BLaER1 treated with 17β-estradiol and CSF1 and Interleukin-3, amounts not matched to agents 10 nM and 100 nM (cell line): ENCODE results near the gene SLC2A1.

Source experiments
- H3K27ac ChIP-seq, 11 experiments: shearing (Covaris generic); formaldehyde crosslinking; 2 replicates each; pipeline ENCODE4 v1.8.1; 2022
- H3K27me3 ChIP-seq, 11 experiments: shearing (Covaris generic); formaldehyde crosslinking; 2 replicates each; pipeline ENCODE4 v1.8.1; 2022
- H3K36me3 ChIP-seq, 11 experiments: shearing (Covaris generic); formaldehyde crosslinking; 2 replicates each; pipeline ENCODE4 v1.8.1; 2022
- H3K4me1 ChIP-seq, 10 experiments: shearing (Covaris generic); formaldehyde crosslinking; 2 replicates each; pipeline ENCODE4 v1.8.1; 2022
- H3K4me2 ChIP-seq, 11 experiments: shearing (Covaris generic); formaldehyde crosslinking; 2 replicates each; pipeline ENCODE4 v1.8.1; 2022
- H3K4me3 ChIP-seq, 10 experiments: shearing (Covaris generic); formaldehyde crosslinking; 2 replicates each; pipeline ENCODE4 v1.8.1; 2022
- H3K9ac ChIP-seq, 11 experiments: shearing (Covaris generic); formaldehyde crosslinking; 2 replicates each; pipeline ENCODE4 v1.8.1; 2022
- H3K9me3 ChIP-seq, 11 experiments: shearing (Covaris generic); formaldehyde crosslinking; replicated peaks in 1 of 11; 2 replicates each; pipeline ENCODE4 v1.8.1; 2022
- H4K20me1 ChIP-seq, 11 experiments: shearing (Covaris generic); formaldehyde crosslinking; 2 replicates each; pipeline ENCODE4 v1.8.1; 2022
- Cebpa-rat ChIP-seq, 11 experiments: shearing (Covaris generic); IDR thresholded peaks; 2 replicates each; pipeline ENCODE4 v1.8.1; 2022

SLC2A1 gene

DNA sequence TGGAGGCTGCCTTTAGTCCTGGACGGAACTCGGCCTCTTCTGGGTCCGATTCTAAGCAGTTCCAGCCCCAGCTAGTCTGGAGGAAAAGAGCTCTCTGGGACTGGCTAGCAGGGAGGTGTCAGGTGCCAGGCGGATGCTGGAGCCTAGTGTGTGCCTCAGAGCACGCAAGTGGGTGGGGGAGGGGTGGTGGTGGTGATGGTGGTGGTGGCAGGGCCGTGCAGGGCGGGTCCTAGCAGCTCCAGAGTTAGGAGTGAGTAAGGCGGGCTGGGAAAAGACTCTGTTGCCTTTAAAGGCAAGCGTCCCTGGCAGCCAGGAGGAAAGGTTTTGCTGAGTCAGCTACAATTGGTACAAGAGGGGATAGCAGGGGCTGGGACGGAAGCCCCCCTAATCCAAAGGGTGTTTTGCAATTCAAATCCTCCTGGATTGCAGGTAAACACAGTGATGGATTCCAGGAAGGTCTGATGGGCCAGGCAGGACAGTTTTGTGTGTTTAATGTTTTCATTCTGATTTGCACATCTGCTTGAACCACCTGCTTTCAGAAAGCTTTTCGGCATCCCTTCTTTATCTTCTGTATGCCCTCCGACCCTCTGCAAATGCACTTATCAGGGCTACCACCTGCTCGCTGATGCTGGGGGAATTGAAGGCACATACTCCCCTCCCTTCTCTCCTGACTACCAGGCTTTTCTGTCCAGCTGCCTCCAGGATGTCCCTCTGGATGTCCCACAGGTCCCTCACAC, 4.1 kb upstream of the SLC2A1 start:
- no peak overlapping the region for H3K9ac ChIP-seq
- no peak overlapping the region for H3K4me3 ChIP-seq
- peaks cover 0 to 8% (median 2%) of the 10 kb centered on the region in 11 experiments; a peak in 12 of 22 replicates for H4K20me1 ChIP-seq
- no peak overlapping the region for H3K4me2 ChIP-seq
- no peaks in the 10 kb centered on the region for H3K36me3 ChIP-seq
- H3K27me3 ChIP-seq: peaks cover 0 to 7% (median 0%) of the 10 kb centered on the region in 11 experiments; a peak in 1 of 22 replicates
- H3K4me1 ChIP-seq: peaks cover 13 to 29% (median 18%) of the 10 kb centered on the region in 10 experiments; a peak in 18 of 20 replicates
- TF ChIP-seq Cebpa-rat (IDR thresholded peaks at IDR 0.05): no peak
- no peaks in the 10 kb centered on the region for H3K9me3 ChIP-seq
- H3K27ac ChIP-seq: no peak overlapping the region

DNA sequence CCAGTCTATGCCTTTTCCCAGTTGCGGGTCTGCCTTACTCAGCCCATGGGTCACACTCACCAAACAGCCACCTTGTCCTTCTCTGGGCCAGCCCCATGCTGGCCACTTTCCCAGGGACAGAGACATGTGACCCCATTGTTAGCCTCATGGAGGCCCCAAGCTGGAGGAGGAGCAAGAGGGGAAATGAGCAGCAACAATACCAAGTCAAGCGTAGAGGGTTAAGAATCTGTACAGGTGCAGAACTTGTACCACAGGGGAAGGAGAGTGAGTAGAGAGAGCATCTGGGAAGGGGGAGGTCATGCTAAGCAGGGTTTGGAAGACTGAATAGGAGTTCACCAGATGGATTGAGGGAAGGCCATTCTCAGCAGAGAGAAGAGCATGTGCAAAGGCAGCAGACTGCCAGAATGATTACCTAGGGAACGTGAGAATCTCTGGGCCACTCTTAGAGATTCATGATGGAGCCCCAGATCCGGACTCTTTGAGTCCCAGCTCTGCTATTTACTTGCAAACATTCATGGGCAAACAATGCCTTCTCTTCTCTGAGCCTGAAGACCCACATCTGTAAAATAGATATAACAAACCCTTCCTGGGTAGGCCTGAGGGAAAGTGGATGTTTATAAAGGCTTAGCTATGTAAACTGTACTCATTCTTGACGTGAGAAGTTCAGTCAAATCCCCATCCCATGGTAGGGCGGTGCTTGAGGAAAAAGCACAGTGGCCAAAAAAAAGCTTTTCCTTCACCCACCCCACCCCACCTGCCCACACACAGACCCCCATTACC, 2.8 kb upstream of the SLC2A1 start:
- no peak for TF ChIP-seq Cebpa-rat (IDR thresholded peaks at IDR 0.05)
- Histone ChIP-seq H3K4me3 (no peak overlapping the region), H3K4me2 (peak overlapping the region in 10 of 11 experiments; percentile 1 to 52 (median 25); a peak in 13 of 22 replicates), H3K9ac (no peak overlapping the region), H3K27ac (no peak overlapping the region), H4K20me1 (peaks cover 0 to 21% (median 15%) of the 10 kb centered on the region in 11 experiments; a peak in 20 of 22 replicates), H3K27me3 (peaks cover 0 to 7% (median 0%) of the 10 kb centered on the region in 11 experiments; a peak in 1 of 22 replicates), H3K4me1 (peaks cover 22 to 38% (median 27%) of the 10 kb centered on the region in 10 experiments), H3K9me3 (no peaks in the 10 kb centered on the region), H3K36me3 (peaks cover 0 to 1% (median 0%) of the 10 kb centered on the region in 11 experiments; a peak in 2 of 22 replicates)

DNA sequence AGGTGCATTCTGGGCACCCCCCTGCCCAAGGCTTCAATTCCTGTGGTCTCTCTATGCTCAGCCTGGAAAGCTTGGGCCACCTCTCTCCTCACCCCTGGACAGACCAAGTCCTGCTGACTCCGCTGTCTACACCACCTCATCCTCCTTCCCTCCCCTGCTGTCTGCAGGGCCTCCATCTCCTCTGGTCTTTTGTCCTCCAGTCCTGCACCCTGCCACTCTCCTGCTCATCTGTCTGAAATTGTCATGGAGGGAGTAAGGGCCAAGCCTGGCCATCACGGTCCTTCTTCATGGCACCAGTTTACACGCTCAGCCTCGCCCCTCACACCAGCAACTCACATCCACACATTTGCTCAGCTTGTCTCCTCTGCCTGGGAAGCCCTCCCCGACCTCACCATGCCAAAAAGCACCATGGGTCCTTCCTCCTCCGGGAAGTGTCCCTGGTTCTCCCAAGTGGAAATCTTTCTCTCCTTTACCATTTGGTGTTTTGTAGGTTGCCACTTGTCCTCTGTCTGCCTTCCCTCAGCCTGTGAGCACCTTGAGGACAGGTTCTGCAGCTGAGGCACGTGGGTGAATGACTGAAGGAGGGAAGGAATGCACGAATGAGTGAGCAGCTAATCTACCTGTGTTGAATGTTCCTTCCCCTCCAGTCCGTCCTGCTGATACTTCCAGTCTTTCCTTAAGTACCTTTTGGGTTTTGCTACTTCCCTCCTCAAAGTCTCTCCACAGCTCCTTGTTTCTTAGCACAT, 2.1 kb upstream of the SLC2A1 start:
- peak overlapping the region in 10 of 11 experiments; percentile 1 to 52 (median 25); a peak in 13 of 22 replicates for H3K4me2 ChIP-seq

DNA sequence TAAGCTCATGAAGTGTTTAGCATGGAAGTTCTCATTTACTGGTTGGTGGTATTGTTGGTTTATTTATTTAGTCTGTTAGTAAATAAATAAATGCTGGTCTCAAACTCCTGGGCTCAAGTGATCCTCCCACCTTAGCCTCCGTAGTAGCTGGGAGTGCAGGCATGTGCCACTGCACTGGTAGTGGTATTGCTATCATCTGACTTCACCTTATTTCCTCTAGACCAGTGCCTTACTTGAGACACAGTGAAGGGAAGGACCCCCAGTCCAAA, 1.4 kb upstream of the SLC2A1 start:
- Histone ChIP-seq H3K9me3 (no peaks in the 10 kb centered on the region), H3K4me1 (peaks cover 36 to 53% (median 42%) of the 10 kb centered on the region in 10 experiments), H3K4me3 (no peak overlapping the region), H3K27me3 (peaks cover 0 to 7% (median 0%) of the 10 kb centered on the region in 11 experiments; a peak in 1 of 22 replicates), H3K36me3 (peaks cover 0 to 16% (median 3%) of the 10 kb centered on the region in 11 experiments; a peak in 7 of 22 replicates), H4K20me1 (peaks cover 13 to 35% (median 30%) of the 10 kb centered on the region in 11 experiments; a peak in 21 of 22 replicates), H3K4me2 (peak overlapping the region in 3 of 11 experiments; percentile 94 to 99 (median 95); a peak in 5 of 22 replicates), H3K9ac (no peak overlapping the region), H3K27ac (no peak overlapping the region)
- TF ChIP-seq Cebpa-rat (IDR thresholded peaks at IDR 0.05): no peak

More for the DNA sequence above, 2.1 kb upstream of the SLC2A1 start:
- Histone ChIP-seq H3K9me3 (no peaks in the 10 kb centered on the region), H3K36me3 (peaks cover 0 to 9% (median 0%) of the 10 kb centered on the region in 11 experiments; a peak in 3 of 22 replicates), H3K9ac (no peak overlapping the region), H3K4me1 (peaks cover 30 to 46% (median 35%) of the 10 kb centered on the region in 10 experiments), H3K4me3 (no peak overlapping the region), H3K27me3 (peaks cover 0 to 7% (median 0%) of the 10 kb centered on the region in 11 experiments; a peak in 1 of 22 replicates), H4K20me1 (peaks cover 6 to 28% (median 23%) of the 10 kb centered on the region in 11 experiments; a peak in 21 of 22 replicates), H3K27ac (no peak overlapping the region)
- TF ChIP-seq Cebpa-rat (IDR thresholded peaks at IDR 0.05): no peak

DNA sequence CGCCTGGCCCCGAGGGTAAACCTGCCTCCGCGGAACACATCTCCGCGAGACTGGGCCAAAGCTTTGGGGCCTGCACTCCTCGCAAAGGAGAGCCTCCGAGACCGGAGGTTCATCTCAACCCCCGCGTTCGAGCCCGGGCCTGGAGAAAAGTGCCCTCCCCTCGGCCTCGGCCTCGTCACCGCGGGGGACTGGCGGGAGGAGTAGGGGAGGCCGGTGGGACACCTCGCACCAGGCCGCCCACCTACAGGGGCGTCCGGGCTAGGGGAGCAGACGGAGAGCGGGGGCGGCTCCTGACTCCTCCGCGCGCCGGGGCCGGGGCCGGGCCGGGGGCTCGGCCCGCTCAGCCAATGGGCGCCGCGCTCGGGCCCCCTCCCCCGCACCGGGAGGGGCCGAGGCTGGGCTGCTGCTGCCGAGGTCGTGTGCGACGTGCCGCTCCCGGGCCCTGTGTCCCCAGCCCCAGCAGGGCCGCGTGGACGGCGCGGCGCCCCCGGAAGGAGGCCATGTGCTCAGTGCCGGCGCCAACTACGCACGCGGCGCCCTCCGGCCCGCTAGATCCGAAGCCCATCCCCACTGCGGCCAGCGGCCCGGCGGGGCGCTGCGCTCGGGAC, 684 bp downstream of the SLC2A1 start:
- peaks cover 28 to 56% (median 51%) of the 10 kb centered on the region in 11 experiments; a peak in 21 of 22 replicates for H4K20me1 ChIP-seq
- peaks cover 0 to 7% (median 0%) of the 10 kb centered on the region in 11 experiments; a peak in 1 of 22 replicates for H3K27me3 ChIP-seq
- H3K9me3 ChIP-seq: no peaks in the 10 kb centered on the region
- TF ChIP-seq Cebpa-rat (IDR thresholded peaks at IDR 0.05): no peak
- peak overlapping the region; percentile 69 to 98 (median 93) for H3K27ac ChIP-seq
- H3K36me3 ChIP-seq: peaks cover 5 to 28% (median 15%) of the 10 kb centered on the region in 11 experiments; a peak in 14 of 22 replicates
- H3K4me2 ChIP-seq: peak overlapping the region; percentile 92 to 99 (median 96)
- peaks cover 57 to 68% (median 62%) of the 10 kb centered on the region in 10 experiments for H3K4me1 ChIP-seq
- H3K9ac ChIP-seq: peak overlapping the region; percentile 90 to 98 (median 95)
- peak overlapping the region; percentile 83 to 98 (median 96) for H3K4me3 ChIP-seq

DNA sequence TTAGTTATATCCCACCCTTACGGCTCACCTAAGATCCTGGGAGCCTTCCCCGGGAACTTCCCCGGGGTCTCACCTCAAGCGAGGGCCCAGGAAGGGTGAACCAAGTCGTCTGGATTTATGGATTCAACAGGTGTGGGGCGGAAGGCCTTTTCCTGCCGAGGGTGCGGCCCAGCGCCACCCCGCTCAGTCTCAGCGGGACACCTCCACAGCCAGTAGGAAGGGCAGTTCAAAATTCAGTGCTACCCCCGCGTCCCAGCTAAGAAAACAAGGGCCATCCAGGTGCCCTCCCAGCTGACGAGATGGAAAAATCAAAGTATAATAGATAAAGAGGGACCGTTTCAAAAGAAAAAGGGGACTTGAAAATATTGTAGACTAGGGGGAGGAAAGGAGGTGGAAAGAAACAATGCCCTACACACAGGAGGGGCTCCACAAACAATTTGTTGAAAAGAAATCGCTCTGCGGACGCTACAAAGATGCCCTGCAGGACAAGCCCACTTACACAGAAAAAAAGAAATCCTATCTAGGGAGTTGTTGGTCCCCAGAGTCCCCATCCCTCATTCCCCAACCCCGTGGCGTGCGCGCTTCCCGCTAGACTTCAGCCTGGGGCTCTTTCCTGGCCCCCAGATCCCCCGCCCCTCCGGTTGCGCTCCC, 1.3 kb downstream of the SLC2A1 start:
- Histone ChIP-seq H3K27me3 (peaks cover 0 to 7% (median 0%) of the 10 kb centered on the region in 11 experiments; a peak in 1 of 22 replicates), H3K36me3 (peaks cover 5 to 29% (median 17%) of the 10 kb centered on the region in 11 experiments; a peak in 14 of 22 replicates)
- no peak for TF ChIP-seq Cebpa-rat (IDR thresholded peaks at IDR 0.05)

DNA sequence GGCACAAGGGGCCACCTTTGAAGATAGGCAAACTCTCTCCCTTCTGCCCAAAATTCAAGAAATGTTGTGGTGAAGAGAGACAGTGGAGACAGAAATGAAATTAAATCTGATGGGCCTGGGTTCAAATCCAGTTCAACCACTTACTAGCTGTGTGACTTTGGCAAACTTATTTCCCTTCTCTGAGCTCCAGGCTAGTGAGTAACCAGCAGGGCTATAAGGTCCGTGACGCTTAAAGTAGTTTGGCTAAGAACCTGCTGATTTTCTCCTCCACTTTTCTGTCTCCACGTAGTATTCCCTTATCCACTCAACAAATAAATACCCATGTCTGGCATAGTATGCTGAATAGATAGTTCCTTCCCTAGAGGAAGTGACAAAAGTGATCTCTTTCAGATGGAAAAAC, 1.9 kb downstream of the SLC2A1 start:
- peaks cover 70 to 79% (median 75%) of the 10 kb centered on the region in 10 experiments for H3K4me1 ChIP-seq

More for the DNA sequence above, 1.3 kb downstream of the SLC2A1 start:
- Histone ChIP-seq H3K4me1 (peaks cover 63 to 74% (median 69%) of the 10 kb centered on the region in 10 experiments), H4K20me1 (peaks cover 34 to 62% (median 57%) of the 10 kb centered on the region in 11 experiments; a peak in 21 of 22 replicates), H3K9me3 (no peaks in the 10 kb centered on the region), H3K9ac (peak overlapping the region; percentile 90 to 98 (median 95)), H3K4me3 (peak overlapping the region; percentile 83 to 98 (median 96)), H3K27ac (peak overlapping the region; percentile 69 to 98 (median 93); a peak in 21 of 22 replicates), H3K4me2 (peak overlapping the region; percentile 92 to 99 (median 96))

More for the DNA sequence above, 1.9 kb downstream of the SLC2A1 start:
- H3K4me3 ChIP-seq: peak overlapping the region; percentile 83 to 98 (median 96)
- peak overlapping the region; percentile 90 to 98 (median 95) for H3K9ac ChIP-seq
- peak overlapping the region in 8 of 11 experiments; percentile 90 to 98 (median 96); a peak in 12 of 22 replicates for H3K27ac ChIP-seq
- peaks cover 0 to 7% (median 0%) of the 10 kb centered on the region in 11 experiments; a peak in 1 of 22 replicates for H3K27me3 ChIP-seq
- peaks cover 5 to 35% (median 19%) of the 10 kb centered on the region in 11 experiments; a peak in 14 of 22 replicates for H3K36me3 ChIP-seq
- H3K4me2 ChIP-seq: peak overlapping the region; percentile 92 to 99 (median 96)
- peaks cover 40 to 68% (median 63%) of the 10 kb centered on the region in 11 experiments; a peak in 21 of 22 replicates for H4K20me1 ChIP-seq
- no peaks in the 10 kb centered on the region for H3K9me3 ChIP-seq
- no peak for TF ChIP-seq Cebpa-rat (IDR thresholded peaks at IDR 0.05)
